Stimulated activated CD4-positive, alpha-beta T cell treated with anti-CD3 and anti-CD28 coated beads, Interleukin-2, amount 100 ng/mL, for 48 hours (primary cell): Measurements from ENCODE around the gene HIPK2.

Experiments
- DNase-seq, 2 donors: peaks; one replicate each; pipeline ENCODE4 v3.0.0-alpha.2; 2020

HIPK2 gene

DNA sequence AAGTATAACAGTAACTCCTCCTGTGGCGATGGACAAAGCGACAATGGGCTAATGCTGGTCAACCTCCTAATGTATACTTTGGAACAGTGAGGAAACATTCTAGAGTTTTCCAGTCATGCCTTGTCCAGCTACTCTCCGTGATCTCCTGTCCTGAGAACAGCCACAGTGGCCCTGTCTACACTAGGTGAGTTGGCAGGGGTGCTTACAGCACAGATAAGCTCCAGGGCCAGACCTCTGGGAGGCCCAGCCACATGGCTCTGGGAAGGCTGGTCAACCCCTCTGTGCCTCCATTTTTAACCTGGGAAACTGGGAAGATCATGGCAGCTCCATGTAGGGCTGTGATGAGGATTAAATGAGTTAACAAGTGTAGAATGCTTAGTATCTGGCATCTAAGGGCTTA is 197.4 kb downstream of the HIPK2 start:
- no peak for DNase-seq

DNA sequence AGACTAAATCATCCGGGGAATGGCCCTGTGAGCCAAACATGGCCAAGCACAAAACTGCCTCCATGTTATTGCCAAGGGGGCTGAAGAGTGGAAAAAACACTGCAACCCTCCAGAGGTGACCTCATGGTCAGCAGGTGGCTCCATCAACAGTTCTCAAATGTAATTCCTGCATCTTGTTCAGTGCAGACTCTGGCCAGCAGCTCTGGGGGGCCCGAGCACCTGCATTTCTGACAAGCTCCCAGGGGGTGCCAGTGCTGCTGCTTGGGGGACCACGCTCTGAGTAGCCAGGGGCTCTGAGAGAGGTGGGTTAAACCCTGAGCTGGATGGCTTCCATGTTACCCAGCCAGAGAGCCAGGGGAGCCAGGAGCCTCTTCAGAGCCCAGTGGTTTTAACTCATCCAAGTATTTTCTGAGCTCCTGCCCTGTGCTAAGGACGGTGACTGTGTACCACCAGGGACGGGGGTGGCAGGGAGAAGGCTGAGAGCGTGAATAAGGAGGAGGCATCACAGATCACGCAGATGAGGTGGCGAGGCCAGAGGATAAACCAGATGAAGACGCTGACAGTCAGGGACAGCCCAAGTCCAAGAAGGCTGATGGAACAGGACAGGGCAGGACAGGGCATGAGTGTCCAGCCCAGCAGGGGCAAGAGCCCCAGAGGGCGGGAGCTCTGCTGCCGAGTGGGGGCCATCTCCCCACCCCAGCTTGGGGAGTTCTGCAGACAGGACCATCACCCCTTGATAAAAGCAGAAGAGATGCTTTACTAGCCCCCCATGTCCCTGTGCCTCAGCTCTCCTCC is 201.4 kb downstream of the HIPK2 start:
- DNase-seq: no peak

GRCh38 chr7:139575338-139575680 is 202.5 kb downstream of the HIPK2 start:
- no peak for DNase-seq

- no peak for DNase-seq
These were observed 203.0 kb downstream of the HIPK2 start for GRCh38 chr7:139574618-139575337.

DNA sequence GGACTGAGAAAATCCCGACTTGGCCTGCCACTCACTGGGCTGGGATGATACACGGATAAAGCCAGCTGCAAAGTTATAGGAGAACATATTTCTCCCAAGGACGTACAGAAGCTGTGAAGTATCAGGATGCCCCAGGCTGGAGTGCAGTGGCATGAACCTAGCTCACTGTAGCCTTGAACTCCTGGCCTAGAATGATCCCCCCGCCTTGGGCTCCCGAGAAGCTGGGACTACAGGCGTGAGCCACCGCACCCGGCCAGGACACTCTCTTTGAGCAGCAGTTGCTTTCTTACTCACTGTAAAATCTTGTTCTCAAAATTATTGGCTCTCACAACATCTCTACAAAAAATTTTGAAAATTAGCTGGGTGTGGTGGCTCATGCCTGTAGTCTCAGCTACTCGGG is 203.9 kb downstream of the HIPK2 start:
- DNase-seq: no peak

DNA sequence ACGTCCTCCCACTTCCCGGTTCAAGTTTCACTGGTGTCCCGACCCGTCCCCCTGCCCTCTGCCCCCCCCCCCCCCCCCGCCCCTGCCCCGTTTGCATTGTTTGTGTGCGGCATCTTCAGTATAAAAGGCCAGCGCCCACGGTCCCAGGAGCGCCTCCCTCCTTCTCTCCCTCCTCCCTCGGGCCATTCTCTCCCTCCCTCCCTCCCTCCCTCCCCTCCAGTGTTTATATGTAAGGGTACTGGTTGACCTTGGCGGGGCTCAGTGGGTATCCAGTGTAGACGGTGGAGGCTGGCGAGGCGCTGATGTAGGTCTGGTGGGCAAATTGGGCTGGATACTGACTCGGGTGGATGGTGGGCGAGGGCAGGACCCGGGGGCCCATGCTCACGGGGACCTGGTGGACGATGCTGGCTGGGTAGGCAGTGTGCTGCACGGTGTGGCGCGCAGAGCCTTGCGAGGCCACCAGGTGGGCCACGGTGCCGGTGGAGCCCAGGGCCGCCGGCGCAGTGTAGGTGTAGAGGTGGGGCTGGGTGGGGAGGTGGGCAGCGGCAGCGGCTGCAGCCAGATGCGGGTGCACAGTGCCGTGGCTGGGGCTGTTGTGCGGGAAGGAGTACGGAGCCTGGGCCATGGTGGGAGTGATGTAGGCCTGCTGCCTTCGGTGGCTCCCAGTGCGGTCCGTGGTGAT is 205.0 kb downstream of the HIPK2 start:
- no peak for DNase-seq

DNA sequence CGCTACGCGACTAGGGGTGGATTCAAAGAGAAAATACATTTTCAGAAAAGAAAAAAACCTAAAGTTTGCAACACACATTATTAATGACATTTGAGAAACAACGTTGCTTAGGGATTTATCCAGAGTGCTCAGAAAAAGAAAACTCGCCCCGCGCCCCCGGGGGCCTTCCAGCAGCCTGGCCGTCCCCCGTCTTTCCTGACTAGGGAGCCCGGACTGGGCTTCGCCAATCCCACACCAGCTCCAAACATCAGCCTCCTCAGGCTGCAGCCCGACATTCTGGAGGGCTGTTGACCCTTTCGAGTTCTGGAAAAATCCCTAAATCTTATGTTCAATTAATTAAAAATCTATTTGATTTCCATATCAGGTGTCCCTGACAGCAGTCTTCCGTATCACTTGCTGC is 205.7 kb downstream of the HIPK2 start:
- no peak for DNase-seq

DNA sequence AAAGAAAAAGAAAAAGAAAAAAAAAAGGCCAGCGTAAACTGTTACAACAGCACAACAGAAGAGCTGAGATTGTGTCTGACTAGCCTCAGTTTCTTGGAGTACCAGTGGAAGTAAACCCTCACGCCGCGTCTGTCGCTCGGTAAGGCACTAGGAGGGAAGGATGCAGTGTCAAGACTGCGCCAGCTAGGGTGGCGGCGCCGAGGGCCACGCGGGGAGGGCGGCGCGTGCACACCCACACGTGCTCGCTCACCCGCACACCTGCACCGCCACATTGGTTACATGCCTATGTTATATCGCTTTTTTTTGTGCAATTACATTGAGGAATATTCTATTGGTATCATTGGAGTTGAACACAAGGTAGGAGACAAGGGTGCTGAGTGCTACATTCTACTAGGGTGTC is 206.1 kb downstream of the HIPK2 start:
- no peak for DNase-seq

- DNase-seq: no peak
These were observed 206.6 kb downstream of the HIPK2 start for GRCh38 chr7:139571190-139571589.

DNA sequence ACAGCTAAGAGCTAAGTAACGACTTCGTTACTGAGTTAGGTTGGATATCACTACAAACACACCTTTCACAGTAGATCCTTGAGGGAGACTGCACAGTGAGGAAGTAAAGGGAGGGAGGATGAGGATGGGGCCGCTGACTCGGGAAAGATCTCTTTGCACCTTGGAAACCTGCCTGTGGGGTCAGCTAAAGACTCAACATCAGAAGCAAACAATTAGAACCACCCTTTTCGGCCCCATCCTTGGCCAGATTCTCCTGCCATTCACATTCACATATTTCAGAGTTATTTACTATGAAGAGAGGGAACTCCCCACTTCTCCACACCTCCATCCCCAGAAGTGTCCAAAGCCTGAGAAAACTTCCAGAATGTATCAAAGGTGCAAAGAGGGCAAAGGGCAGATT is 207.2 kb downstream of the HIPK2 start:
- no peak for DNase-seq

DNA sequence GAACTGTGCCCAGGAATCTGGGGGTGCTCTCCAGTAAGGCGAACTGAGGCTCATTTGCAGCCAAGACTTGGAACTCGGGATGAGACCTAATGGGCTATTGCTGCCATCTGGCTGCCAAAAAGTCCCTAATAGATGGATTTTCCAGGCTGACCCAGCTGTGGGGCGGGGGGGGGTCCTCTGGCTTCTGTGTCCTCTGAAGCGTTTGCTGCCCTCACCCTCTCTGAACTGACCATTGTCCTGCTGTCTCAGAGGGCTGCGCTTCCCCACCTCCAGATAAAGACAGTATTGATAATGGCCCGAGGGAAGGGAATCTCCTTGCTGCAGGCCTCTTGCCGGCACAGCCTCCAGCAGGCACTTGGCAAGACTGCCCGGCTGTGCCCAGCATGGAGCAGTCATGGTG is 207.7 kb downstream of the HIPK2 start:
- no peak for DNase-seq

- no peak for DNase-seq
These were observed 208.8 kb downstream of the HIPK2 start for GRCh38 chr7:139568813-139569490.

- no peak for DNase-seq
These were observed 209.5 kb downstream of the HIPK2 start for GRCh38 chr7:139568346-139568675.

- no peak for DNase-seq
These were observed 210.0 kb downstream of the HIPK2 start for GRCh38 chr7:139567647-139568345.

- DNase-seq: no peak
These were observed 210.8 kb downstream of the HIPK2 start for GRCh38 chr7:139566736-139567646.

- DNase-seq: no peak
These were observed 211.7 kb downstream of the HIPK2 start for GRCh38 chr7:139566075-139566474.

DNA sequence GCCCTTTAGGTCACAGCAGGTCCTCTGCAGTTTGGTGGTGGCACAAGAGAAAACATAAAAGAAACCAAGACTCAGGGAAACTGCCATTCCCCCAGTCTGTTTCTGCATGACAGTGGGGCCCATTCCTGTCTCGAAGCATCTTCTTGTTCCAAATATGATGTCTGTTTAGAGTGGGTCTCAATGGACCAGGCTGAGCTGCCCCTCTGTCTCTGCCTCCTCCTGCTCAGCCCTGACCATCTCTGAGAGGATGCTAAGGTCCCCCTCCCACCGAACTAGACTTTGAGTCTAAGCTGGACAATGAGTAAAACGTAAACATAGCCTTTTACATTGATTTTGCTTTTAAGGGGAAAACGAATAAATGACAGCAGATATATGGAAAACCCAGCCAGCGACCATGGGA is 213.9 kb downstream of the HIPK2 start:
- no peak for DNase-seq

DNA sequence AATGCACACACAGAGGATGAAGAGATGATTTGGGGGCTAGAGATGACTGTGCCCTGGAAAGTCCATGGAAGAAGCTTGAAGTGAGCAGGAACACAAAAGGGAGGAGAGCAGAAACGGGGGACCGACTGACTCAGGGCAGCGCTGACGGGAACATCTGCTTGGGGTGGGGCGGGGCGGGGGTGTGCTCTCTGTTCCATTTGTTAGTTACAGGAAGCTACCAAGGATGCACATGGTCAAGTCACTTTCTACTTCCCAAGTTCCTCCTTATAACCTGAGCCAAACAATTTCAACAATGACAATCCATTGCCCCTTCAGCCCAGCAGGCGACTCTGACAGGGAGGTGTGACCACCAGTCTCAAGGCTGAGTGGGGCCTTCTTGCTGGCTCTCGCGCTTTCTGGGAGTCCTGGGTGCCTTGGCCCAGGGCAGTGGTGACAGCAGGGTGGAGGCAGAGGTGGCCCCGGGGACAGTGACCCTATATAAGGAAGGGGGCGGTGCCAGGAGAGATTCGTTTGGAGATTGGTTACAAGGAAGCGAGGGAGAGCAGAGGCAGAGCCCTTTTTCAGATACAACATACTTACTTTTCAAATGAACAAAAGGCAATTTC is 214.7 kb downstream of the HIPK2 start:
- DNase-seq: no peak

DNA sequence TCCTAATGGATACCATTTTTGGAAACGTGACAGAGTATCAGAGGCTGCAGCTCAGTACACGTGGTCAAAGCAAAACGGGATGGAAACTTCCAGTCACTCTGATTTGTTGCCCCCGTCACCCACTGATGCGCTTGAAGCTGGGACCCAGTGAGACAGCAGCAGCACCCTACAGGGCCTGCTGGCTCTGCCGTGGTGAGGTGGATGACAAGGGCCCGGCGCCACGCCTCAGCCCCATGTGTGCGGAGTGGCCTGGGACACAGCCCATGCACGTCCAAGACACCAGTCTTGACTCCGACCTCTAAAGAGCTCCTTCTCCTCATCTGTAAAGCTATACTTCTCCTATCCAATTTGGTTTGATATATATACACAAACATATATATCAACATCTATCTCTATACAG is 215.3 kb downstream of the HIPK2 start:
- DNase-seq: no peak

- no peak for DNase-seq
These were observed 217.1 kb downstream of the HIPK2 start for GRCh38 chr7:139560678-139561077.

DNA sequence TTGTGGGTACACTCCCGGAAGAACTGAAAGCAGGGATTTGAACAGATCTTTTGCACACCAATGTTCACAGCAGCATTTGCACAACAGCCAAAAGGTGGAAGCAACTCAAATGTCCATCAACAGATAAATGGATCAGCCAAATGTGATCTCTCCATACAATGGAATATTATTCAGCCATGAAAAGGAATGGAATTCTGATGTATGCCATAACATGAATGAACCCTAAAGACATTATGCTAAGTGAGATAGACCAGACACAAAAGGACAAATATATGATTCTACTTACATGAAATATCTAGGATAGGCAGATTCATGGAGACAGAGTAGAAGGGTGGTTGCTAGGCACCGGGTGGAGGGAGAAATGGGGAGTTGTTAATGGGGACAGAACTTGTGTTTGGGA is 217.6 kb downstream of the HIPK2 start:
- no peak for DNase-seq
